NOMO-1 treated with dmso at 0.1 percent for 144 hours (cell line): ENCODE data around the gene GRM8.
A peak's percentile ranks its signal among the peaks of the same experiment; 100 is the strongest.

Experiments used
- DNase-seq: peaks from one replicate; lab custom pipeline; 2025; ENCODE audit not compliant: unreplicated experiment; lab: John Stamatoyannopoulos, UW

The GRM8 gene

DNA sequence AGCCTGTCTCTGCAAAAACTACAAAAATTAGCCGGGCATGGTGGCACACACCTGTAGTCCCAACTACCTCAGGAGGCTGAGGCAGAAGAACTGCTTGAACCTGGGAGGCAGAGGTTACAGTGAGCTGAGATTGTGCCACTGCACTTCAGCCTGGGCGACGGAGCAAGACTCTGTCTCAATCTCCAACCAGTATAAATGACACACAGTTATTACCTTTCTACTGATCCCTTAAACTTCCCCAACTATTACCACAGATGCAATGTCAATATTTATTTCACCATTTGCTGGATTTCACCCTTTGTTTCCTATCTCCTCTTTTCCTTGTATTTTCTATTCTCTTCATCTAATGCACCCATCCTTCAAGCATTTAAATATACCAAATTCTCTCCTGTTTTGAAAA, 431.8 kb downstream of the GRM8 start:
- DNase-seq = no peak

DNA sequence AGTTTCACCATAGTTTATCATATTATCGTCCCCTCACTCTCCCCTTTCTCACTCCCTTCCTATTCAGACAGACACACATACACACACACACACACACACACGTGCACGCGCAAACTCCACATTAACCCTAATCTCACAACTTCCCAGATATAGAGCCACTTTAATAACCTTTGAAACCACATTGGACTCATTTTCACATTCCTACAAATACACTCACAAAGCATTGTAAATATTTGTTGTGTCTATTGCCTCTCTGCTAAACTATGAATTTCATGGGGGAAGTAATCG, 433.6 kb downstream of the GRM8 start:
- no peak for DNase-seq

DNA sequence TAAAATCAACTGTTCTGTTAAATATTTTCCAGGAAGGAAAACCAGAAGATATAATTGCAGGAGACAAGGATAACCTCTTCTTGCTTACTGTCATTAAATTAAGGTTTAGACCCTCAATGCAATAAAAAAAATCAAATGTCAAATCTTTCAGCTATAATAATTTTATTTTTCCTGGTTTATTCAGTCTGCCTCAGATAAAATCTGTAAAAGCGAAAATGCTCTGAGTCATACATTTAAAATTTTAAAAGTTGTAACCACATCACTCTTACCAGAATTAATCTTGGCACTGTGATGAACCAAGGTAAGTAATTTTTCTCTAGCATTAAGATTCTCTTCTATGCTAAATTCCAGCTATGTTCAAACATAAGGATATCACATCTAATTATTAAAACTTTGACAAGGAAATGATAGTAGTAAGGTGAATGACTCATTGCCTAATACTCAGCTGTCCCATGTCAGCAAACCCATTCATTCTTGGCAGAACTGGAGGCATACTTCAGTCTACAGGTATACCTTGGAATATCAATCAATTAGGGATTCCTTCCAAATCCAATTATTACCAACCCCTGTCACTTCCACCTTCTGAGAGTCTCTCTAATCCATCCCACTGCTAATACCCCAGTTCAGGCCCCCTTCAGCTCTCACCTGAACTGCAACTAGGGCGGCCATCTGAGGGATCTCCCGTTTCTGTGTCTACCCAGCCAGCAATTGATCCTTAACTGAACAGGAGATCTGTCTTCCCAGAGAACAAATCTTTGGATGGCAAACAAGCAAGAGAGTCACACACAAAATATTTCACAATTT, 434.1 kb downstream of the GRM8 start:
- DNase-seq = no peak

DNA sequence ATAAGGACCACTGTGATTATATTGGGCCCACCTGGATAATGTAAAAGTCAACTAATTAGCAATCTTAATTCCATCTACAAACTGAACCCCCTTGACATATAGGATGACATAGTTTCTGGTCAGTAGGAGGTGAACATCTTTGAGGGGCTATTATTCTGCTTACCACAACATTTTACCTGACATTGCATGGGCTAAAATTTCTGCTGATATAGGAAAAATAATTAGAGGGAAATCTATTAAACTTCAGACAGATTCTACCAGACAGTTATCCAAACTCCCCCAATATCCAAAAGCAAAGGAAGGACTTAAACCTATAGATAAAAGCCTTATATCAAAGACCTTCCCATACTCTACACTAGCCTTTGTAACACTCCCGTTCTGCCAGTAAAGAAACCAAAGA, 443.6 kb downstream of the GRM8 start:
- DNase-seq = no peak

DNA sequence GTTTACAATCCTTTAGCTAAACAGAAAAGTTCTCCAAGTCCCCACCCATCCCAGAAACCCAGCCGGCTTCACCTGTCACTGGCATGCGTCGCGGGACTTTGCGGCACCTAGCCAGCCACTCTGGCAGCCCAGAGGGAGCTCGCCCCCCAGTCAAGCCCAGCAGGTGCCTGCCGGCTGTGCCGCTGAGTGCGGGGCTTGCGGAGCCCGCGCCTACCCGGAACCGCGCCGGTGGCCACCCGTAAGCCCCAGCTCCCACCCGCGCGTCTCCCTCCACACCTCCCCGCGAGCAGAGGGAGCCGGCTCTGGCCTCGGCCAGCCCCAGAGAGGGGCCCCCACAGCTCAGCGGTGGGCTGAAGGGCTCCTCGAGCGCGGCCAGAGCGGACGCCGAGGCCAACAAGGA, 446.1 kb downstream of the GRM8 start:
- DNase-seq = no peak

DNA sequence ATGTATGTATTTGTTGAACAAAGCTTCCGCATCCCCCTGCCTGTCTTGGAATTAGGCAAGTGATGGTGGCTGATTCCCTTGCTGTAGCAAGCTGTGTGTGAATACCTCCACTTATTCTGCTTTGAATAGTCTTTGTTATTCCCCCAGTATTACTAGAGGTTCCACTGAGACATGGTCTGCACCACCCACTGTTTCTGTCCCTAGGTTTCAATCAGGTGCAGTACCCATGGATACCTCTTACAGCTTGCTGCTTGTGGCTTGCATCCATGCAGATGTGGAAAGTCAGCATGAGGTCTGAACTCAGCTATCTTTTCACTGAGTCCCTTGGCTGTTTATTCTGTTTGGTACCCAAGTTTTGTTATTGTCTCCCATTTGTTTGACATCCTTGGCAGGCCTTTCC, 447.4 kb downstream of the GRM8 start:
- no peak for DNase-seq

DNA sequence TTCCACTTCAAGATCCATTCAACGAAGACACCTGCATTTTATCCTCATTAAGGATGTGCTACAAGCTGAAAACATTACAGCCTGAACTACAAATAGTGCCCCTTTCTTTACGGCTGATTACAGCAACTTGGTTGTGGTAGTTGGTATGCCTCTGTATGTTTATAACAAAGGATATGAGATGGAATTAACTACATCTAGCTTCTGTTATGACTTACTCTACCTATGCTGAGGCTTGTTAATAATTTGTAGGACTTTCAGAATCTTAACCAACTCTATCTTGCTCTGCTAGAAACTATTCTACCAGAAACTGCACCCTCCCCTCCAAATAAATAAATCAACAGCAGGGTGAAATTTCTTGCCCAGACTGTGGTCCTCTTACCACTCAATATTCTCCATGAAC, 448.1 kb downstream of the GRM8 start:
- DNase-seq = no peak

DNA sequence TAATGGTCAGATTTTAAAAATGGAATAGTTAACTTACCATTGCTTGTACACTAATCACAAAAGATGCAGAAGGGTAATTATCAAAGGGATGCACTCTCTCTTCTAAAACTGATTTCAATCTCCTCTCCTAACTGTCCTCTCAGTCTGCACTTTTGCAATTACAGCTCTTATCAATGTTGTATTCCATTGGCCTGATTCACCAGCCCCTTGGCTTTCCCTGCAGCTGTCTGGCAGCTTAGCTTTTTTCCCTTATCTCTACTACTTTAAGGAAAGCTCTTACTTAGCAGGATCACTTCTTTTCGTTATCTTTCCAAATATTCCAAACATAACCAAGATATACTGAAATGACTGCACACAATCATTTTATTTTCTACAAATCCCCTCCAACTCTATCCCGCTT, 448.8 kb downstream of the GRM8 start:
- no peak for DNase-seq

DNA sequence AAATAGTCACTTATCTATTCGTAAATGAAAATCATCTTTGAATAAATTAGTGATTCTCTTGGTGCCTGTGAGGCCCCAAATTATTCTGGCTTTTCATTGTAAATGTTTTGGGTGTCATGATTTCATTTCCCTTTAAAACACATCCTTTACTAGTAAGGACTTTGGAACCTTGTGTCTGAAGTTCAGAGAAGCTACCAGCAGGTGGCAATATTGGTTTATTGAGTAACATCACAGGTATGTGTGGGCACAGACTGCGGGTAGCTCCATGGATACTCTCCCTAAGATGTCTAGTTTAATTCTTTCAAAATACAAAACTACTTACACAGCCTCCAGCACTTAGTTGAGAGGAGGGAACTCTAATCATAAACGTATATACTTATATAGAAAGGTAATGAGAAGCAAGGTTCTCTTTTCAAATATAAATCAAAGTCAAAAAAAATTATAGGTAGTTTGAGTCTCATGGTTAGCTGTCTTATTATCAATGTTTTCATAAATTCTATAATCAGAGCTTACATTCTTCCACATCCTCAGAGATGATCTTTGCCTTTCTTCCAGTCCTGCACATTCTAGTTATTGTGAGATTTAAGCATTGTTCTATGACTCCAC, 449.6 kb downstream of the GRM8 start:
- DNase-seq = no peak

DNA sequence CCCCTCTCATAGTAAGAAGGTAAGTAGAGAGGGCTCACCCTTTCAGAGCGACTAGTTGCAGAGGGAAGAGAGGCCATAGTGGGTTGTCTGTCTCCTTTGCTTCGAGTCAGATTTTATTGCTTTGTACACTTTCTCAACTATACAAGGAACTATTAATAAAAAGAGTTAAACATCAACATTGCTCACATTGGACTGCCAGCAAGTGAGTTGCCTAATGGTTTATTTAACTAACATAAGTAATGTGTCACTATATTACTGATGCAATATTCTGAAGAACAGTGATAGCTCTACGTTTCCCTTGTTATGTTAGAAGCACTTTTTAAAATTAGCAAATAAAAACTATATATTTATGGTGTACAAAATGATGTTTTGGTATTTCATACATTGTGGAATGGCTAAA, 451.0 kb downstream of the GRM8 start:
- DNase-seq = no peak

DNA sequence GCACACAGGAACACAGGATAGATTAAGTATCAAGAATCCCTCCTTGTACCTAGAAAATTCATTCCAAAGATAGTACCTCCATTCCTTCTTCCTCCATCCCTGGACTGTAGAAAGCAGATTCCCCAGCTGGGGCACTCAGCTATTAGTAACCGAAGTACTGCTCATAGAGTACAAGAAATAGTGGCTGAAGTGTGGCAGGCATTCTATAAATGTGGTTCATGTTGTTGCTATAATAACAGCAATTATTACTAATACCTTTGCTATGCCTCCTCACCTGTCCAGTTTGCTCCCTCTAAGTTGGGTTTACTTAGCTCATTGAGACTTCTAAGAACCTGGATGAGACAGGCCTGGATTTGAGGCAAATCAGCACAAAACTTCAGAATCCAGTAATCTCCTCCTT, 453.2 kb downstream of the GRM8 start:
- DNase-seq = no peak

DNA sequence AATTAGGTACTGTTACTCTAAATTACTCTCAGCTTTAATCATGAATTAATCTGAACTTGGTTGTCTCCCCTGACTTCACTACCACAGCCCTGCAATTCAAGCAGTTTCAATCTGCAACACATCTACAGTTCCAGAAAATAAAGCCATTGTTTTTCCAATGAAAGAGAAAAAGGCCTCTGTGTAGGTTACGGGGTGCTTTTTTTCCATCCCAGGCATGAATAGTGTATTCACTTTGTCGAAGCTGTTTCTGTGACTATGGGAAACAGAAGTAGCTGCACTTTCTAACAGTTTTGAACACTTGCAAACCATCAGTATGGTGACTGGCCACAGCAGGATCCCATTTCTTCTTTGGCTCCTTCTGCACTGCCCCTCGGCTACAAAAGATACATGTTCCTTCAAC, 460.2 kb downstream of the GRM8 start:
- DNase-seq = no peak

DNA sequence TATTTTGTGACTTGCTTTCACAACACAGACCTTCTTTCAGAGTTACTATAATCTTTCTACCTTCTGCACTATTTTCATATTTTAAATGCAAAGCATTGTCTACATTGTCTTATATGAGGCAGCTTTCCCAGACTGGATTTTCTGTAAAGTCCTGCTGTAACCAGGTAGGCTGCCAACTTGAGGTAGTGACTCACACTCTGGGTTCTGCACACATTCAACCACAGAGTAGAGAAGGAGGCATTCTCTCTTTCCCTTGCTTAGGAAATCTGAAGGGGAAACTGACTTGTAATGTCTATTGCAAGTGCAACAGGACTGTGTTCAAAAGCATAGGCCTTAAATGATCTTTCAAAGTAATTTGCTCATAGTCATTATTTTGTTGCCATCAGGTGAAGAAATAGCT, 461.4 kb downstream of the GRM8 start:
- no peak for DNase-seq

DNA sequence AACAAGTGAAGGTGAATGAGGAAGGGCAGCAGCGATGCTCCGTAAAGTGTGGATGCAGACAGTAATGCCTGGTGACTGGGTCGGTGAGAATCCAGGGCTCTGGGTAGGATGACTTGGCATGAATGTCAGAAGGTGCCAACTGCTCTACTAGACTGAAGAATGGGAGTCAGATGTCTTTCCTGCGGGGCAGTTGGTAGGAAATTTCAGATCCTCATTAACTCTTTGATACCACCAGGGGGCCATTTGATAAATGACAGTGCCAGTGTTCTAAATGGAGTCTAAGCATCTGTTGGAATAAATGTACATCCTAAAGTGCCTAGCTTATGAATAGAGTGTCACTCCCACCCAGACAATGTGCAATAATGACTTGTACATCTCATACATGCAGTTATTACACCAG, 462.0 kb downstream of the GRM8 start:
- no peak for DNase-seq

DNA sequence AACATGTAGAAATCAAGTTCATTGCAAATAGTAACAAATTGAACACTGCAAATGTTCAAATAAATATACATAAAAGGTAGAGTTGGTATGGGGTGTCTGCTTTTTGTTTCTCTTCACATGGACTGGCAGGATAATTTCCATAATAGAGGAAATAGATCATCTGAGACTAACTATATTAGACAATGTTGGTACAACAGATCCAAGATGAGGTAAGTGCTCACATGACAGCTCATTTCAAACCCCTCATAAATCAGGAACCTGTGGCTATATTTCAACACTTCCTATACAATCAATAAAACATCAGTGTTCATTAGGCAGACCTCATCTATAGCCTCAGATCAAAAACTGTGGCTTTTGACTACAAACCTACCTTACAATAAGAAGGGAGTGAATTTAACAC, 469.1 kb downstream of the GRM8 start:
- DNase-seq = no peak

DNA sequence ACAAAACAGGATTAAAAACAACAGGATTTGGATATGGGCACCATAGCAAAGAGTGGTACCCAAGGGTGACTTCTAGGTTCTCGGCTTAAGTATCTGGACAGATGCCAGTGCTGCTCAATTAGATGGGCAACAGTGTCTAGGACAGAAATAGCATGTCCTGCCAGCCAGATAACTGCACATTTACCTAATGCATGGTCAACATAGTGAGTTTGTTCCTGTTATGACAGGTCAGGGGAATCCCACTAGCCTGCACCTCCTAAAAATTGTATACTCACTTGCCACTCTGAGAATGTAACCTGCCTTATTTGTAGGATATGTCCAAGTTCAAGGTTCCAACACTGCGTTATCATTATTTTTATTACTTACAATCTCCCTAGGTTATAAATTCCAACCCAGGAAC, 471.7 kb downstream of the GRM8 start:
- no peak for DNase-seq

DNA sequence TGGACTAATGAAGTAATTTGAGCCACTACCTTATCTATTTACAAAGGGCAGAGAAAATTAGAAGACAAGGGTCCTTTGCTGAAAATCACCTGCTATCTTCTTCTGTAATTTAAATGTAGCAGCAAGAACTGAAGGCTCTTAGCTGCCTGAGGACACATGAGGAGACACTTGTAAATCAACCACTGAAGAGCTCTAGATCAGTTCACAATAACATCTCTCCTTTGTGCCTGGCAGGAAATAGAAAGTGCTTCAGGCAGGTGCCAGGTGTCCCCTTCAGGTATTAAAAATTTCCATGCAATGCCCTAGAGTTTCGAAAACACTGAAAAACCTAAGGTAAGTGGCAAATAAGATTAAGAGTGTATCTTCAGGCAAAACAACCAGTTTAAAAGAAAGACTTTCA, 474.6 kb downstream of the GRM8 start:
- DNase-seq = no peak

DNA sequence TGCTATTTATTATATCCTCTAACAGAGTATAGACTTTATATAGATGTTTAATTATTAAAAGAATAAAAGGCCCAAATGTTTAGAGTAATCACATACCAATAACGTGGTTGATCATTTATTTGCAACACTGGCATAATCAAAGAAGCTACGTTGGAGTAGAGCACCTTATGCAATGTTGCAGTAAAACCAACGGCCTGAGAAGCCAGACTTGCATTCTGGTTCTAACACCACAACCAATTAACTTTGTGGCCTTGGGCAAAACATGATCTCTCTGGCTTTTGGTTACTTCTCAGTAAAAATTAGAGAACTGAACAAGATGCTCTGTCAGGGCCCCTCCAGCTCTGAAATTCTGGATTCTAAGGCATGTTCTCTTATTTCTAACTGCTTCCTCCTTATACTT, 476.2 kb downstream of the GRM8 start:
- peak; percentile 35 for DNase-seq

DNA sequence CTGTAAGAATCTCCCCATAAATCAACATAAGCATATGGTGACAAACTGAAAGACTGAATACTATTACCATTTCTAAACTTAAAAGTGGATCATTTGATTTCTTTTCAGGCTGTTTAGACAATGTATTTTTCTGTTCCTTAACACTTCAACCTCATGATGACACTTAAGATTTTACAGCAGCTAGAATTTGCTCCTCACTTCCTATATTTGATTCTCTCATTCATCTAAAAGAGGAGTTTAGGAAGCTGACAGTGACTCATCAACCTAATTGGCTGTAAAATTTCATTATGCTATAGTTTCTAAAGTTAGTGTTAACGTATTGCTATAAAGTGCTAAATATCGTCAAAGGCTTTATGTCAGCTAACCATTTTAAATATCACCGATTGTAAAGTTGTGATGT, 478.7 kb downstream of the GRM8 start:
- DNase-seq = no peak

DNA sequence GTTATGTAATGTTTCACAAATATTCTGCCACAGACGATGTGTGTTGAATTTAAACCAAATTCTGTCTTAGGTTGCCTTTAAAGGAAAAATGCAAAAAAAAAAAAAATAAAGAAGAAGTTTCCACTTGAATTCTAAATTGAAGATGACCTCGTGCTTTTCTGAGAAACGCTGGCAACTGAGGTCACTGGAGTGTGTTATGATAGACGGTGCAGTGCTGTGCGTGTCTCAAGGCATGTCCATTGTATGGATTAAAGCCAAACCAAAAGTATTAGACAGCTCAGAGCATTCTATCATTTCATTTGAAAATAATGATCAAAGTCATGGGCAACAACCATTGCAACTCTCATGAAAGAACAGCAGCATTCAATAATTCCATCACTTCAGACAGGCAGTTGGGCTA, 483.9 kb downstream of the GRM8 start:
- no peak for DNase-seq

DNA sequence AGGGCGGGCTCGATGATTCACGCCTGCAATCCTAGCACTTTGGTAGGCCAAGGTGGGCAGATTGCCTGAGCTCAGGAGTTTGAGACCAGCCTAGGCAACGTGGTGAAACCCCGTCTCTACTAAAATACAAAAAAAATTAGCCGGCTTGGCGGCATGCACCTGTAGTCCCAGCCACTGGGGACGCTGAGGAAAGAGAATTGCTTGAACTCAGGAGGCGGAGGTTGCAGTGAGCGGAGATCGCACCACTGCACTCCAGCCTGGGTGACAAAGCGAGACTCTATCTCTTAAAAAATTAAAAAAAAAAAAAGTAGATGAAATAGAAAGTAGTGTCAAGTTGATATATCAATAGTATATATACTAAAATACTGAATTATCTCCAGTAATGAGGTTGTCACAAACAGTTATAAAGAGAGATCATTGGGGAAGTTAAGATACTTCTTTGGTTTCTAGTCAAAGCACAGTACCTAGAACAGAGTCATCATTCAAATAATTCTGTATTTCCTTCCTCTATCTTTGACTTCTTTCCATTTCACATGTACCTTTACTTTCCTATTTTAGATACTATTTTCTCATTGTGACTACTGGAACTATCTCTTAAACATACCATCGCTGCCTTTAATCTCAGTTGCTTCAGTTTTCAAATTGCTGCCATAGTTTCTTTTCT, 491.7 kb downstream of the GRM8 start:
- DNase-seq = no peak

DNA sequence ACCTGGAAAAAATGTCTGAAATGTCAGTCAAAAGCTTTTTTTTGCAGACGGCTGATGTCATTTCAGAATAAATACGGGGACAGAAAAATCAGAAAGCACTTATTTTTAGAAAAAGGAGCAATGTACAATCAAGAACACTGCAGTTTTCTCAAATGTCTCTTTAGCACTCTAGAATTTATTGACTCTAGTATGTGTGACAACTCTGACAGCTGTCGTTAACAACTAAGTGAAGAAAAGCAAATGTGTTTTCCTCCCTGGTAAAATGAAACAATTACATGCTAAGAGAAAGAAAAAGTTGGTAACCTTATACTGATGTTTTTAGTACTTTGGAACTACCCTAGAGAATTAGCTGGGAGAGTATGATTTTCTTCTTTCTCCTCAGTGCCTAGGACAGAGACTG, 497.4 kb downstream of the GRM8 start:
- DNase-seq = no peak
